ENCODE results near the gene KCNT1. TPM values are rescaled to one million over a fixed set of nuclear protein-coding genes. Genes with fewer than 3 reads are reported as not detected.

Gene KCNT1
- total RNA-seq, 1 experiment from 2014 or later, result 0.68 TPM

DNA sequence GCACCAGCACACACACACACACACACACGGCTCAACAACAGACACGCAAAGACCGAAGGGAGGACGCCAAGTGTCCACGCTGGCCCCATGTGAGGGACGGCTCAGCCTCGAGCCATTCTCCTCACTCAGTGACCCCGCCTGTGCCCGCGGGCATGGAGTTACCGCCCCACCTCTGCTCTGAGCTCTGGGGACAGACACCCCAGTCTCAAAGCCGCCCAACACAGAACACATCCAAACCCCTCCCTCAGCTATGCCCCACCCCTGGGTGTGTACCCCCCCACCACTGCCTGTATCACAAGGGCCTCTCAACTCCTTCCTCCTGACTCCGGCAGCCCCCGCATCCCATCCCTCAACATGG lies 124.2 kb downstream of the KCNT1 start:
- Histone ChIP-seq H4K5ac (ENCODE audit: insufficient read length, low read depth, low read length) (no peak overlapping the region), H4K20me1 (ENCODE audit: control insufficient read depth, insufficient read depth, insufficient read length) (peaks cover 2% of the 10 kb centered on the region), H2AK5ac (ENCODE audit: insufficient read length, low read length) (no peak overlapping the region), H4K8ac (replicated peaks; ENCODE audit: insufficient read length, low read depth, low read length) (no peak overlapping the region), H3K27ac (ENCODE audit: insufficient read length, low read depth, low read length) (no peak overlapping the region), H3K79me2 (ENCODE audit: insufficient read depth, low read length) (peaks cover 2% of the 10 kb centered on the region; the same call in 1 of the 2 replicates), H2BK20ac (ENCODE audit: low read depth, low read length, poor library complexity, severe bottlenecking) (no peak overlapping the region), H3K4me1 (ENCODE audit: insufficient read depth, low read length) (no peaks in the 10 kb centered on the region), H3K23me2 (ENCODE audit: insufficient read length, low read depth, low read length, poor library complexity, severe bottlenecking) (no peaks in the 10 kb centered on the region), H4K91ac (ENCODE audit: insufficient read length, low read depth, low read length) (no peak overlapping the region), H2AFZ (ENCODE audit: low read length) (no peak overlapping the region), H3K9me3 (ENCODE audit: control insufficient read depth, low read depth, low read length) (no peaks in the 10 kb centered on the region), H3K18ac (ENCODE audit: insufficient read length, low read depth, low read length) (no peak overlapping the region), H3K23ac (ENCODE audit: insufficient read length, low read depth, low read length) (no peak overlapping the region), H3K4ac (ENCODE audit: low read depth, low read length) (no peak overlapping the region), H3T11ph (ENCODE audit: low read length) (no peak overlapping the region), H3K9ac (ENCODE audit: extremely low read depth, insufficient read length, low read length) (no peak overlapping the region), H3K14ac (ENCODE audit: insufficient read depth, low read length) (no peak overlapping the region), H2BK5ac (ENCODE audit: insufficient read length, low read length) (no peak overlapping the region), H3K56ac (ENCODE audit: insufficient read length, low read depth, low read length) (no peak overlapping the region), H2BK12ac (ENCODE audit: insufficient read length, low read depth, low read length) (no peak overlapping the region), H3K4me2 (ENCODE audit: insufficient read depth, insufficient read length, low read length) (no peak overlapping the region), H2BK120ac (ENCODE audit: low read depth, low read length, poor library complexity, severe bottlenecking) (no peak overlapping the region), H3K27me3 (ENCODE audit: insufficient read depth, low read length) (no peaks in the 10 kb centered on the region), H3K79me1 (ENCODE audit: insufficient read depth, low read depth, low read length, poor library complexity, severe bottlenecking) (no peaks in the 10 kb centered on the region), H2BK15ac (ENCODE audit: low read depth, low read length) (no peak overlapping the region)
- peak overlapping the region; percentile 30 to 91 (median 70); a peak in 2 of 7 replicates for H3K27ac Mint-ChIP-seq
- H3K9me3 Mint-ChIP-seq, result no peaks in the 10 kb centered on the region
- WGBS (ENCODE audit: extremely low coverage, insufficient read length, low lambda C conversion rate), result no CpG with 5 or more reads among the region's 14 CpGs
- TF ChIP-seq CTCF (conservative IDR thresholded peaks at IDR 0.05), result no peak
- H3K4me1 Mint-ChIP-seq, result peaks cover 6% of the 10 kb centered on the region in 2 experiments
- H3K27me3 Mint-ChIP-seq (ENCODE audit: low read depth), result no peaks in the 10 kb centered on the region
- no peak overlapping the region for H3K4me3 Mint-ChIP-seq
- DNase-seq, result no peak
- H3K36me3 Mint-ChIP-seq (ENCODE audit: insufficient read depth in 1 of 3, low read depth in 3 of 3), result peaks cover 38 to 62% (median 50%) of the 10 kb centered on the region in 3 experiments; a peak in 6 of 7 replicates
